NB4 (cell line): Measurements from ENCODE around the gene BPIFA2.

Experiments used
- POLR2A ChIP-seq: IDR thresholded peaks from 2 replicates; pipeline ENCODE4 v1.6.1; 2011; ENCODE audit warnings: mild to moderate bottlenecking; ENCODE audit not compliant: insufficient read length; ENCODE audit errors: extremely low read depth
- TF ChIP-seq, protein P1 (sequence below): IDR thresholded peaks from one replicate; pipeline ENCODE4 v1.5.1; 2012; ENCODE audit warnings: low read depth, low read length

- no peak for TF ChIP-seq POLR2A
- TF ChIP-seq, protein P1, sequence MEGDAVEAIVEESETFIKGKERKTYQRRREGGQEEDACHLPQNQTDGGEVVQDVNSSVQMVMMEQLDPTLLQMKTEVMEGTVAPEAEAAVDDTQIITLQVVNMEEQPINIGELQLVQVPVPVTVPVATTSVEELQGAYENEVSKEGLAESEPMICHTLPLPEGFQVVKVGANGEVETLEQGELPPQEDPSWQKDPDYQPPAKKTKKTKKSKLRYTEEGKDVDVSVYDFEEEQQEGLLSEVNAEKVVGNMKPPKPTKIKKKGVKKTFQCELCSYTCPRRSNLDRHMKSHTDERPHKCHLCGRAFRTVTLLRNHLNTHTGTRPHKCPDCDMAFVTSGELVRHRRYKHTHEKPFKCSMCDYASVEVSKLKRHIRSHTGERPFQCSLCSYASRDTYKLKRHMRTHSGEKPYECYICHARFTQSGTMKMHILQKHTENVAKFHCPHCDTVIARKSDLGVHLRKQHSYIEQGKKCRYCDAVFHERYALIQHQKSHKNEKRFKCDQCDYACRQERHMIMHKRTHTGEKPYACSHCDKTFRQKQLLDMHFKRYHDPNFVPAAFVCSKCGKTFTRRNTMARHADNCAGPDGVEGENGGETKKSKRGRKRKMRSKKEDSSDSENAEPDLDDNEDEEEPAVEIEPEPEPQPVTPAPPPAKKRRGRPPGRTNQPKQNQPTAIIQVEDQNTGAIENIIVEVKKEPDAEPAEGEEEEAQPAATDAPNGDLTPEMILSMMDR: no peak
These were observed 35.5 kb downstream of the BPIFA2 start for GRCh38 chr20:33203444-33203843.
